ENCODE data around the gene HERPUD1.

- no peak for TF ChIP-seq CTCF (conservative IDR thresholded peaks at IDR 0.05; ENCODE audit: low read length)
- TF ChIP-seq EZH2phosphoT487 (IDR thresholded peaks at IDR 0.05; ENCODE audit: borderline replicate concordance, low read depth, low read length): no peak
These were observed 40.3 kb upstream of the HERPUD1 start for GRCh38 chr16:56891685-56892084.
